ENCODE results near the gene SLAIN1. TPM values are rescaled to one million over a fixed set of nuclear protein-coding genes. Genes with fewer than 3 reads are reported as not detected.
"Not testable (repeated sequence)": the region's sequence is repeated elsewhere in the genome, so short reads cannot be mapped to it uniquely, and the experiment has no call there.

Gene SLAIN1
- total and polyA plus RNA-seq, 10 donors, result 8.7 to 32.6 (median 17.0) TPM

GRCh38 chr13:77660841-77661250 lies 36.6 kb upstream of the SLAIN1 start:
- H3K36me3 ChIP-seq, result no peaks in the 10 kb centered on the region
- TF ChIP-seq CTCF (IDR thresholded peaks at IDR 0.05 in 8 of 11, conservative IDR thresholded peaks at IDR 0.05 in 3 of 11), result no peak
- no peak for TF ChIP-seq POLR2A (IDR thresholded peaks at IDR 0.05)
- TF ChIP-seq POLR2AphosphoS5 (IDR thresholded peaks at IDR 0.05), result no peak
- H3K27ac ChIP-seq, result no peak overlapping the region
- no peaks in the 10 kb centered on the region for H3K4me1 ChIP-seq
- peaks cover 0 to 14% (median 0%) of the 10 kb centered on the region in 8 donors for H3K9me3 ChIP-seq
- no peak for DNase-seq
- H3K27me3 ChIP-seq (replicated peaks in 1 of 7), result no peaks in the 10 kb centered on the region
- no peak overlapping the region for H3K4me3 ChIP-seq
- WGBS, 5 donors, result 85 to 90% (median 87%) methylated on average over 6 to 15 of the region's 15 CpGs
- intact Hi-C loops (cut with DNase I; ENCODE audit: low total_unique reads), result no loop called here

- H3K4me3 ChIP-seq; intact Hi-C loops (cut with DNase I; ENCODE audit: low total_unique reads); H3K36me3 ChIP-seq; H3K4me1 ChIP-seq; DNase-seq; H3K27ac ChIP-seq; H3K27me3 ChIP-seq (replicated peaks in 1 of 7): not testable (repeated sequence)
- H3K9me3 ChIP-seq, result peaks cover 0 to 10% (median 0%) of the 10 kb centered on the region in 8 donors
- WGBS, 5 donors, result 88 to 94% (median 92%) methylated on average over 15 to 16 of the region's 16 CpGs
These were observed 35.2 kb upstream of the SLAIN1 start for GRCh38 chr13:77662301-77662700.

- H3K27ac ChIP-seq; intact Hi-C loops (cut with DNase I; ENCODE audit: low total_unique reads); DNase-seq; H3K36me3 ChIP-seq; H3K4me3 ChIP-seq; H3K4me1 ChIP-seq; H3K27me3 ChIP-seq (replicated peaks in 1 of 7): not testable (repeated sequence)
- WGBS, 5 donors, result 91 to 100% (median 97%) methylated on average over 3 to 14 of the region's 15 CpGs; no CpG with 5 or more reads in 1 of the 5 donors
- H3K9me3 ChIP-seq, result peaks cover 0 to 10% (median 0%) of the 10 kb centered on the region in 8 donors
These were observed 34.7 kb upstream of the SLAIN1 start for GRCh38 chr13:77662831-77663230.

- TF ChIP-seq POLR2A (IDR thresholded peaks at IDR 0.05) (no peak), CTCF (IDR thresholded peaks at IDR 0.05 in 8 of 11, conservative IDR thresholded peaks at IDR 0.05 in 3 of 11) (no peak), POLR2AphosphoS5 (IDR thresholded peaks at IDR 0.05) (no peak)
- Histone ChIP-seq H3K4me1 (no peaks in the 10 kb centered on the region), H3K27ac (no peak overlapping the region), H3K9me3 (peaks cover 0 to 10% (median 2%) of the 10 kb centered on the region in 8 donors), H3K36me3 (no peaks in the 10 kb centered on the region), H3K27me3 (replicated peaks in 1 of 7) (peaks cover 0 to 19% (median 0%) of the 10 kb centered on the region in 7 donors), H3K4me3 (no peak overlapping the region)
- intact Hi-C loops (cut with DNase I; ENCODE audit: low total_unique reads), result no loop called here
- no peak for DNase-seq
These were observed 22.6 kb upstream of the SLAIN1 start for GRCh38 chr13:77674852-77675251.

- Histone ChIP-seq H3K27ac (no peak overlapping the region), H3K36me3 (no peaks in the 10 kb centered on the region), H3K4me1 (no peaks in the 10 kb centered on the region), H3K9me3 (peaks cover 0 to 10% (median 2%) of the 10 kb centered on the region in 8 donors), H3K4me3 (no peak overlapping the region), H3K27me3 (replicated peaks in 1 of 7) (peaks cover 0 to 19% (median 0%) of the 10 kb centered on the region in 7 donors)
- 63 to 90% (median 76%) methylated on average over 5 of the region's 5 CpGs for WGBS, 5 donors
- DNase-seq, result no peak
- TF ChIP-seq CTCF (IDR thresholded peaks at IDR 0.05 in 8 of 11, conservative IDR thresholded peaks at IDR 0.05 in 3 of 11), result no peak
- TF ChIP-seq POLR2AphosphoS5 (IDR thresholded peaks at IDR 0.05), result no peak
- no peak for TF ChIP-seq POLR2A (IDR thresholded peaks at IDR 0.05)
- intact Hi-C loops (cut with DNase I; ENCODE audit: low total_unique reads), result no loop called here
These were observed 18.7 kb upstream of the SLAIN1 start for GRCh38 chr13:77678691-77679235.
